HCT116 (cell line): ENCODE measurements around the gene CNTNAP5. TPM values are rescaled to one million over a fixed set of nuclear protein-coding genes. Genes with fewer than 3 reads are reported as not detected.

Experiments used
- ATAC-seq: fragments of 200-7000 bp; cut with Tn5 transposase; 2 replicates; pipeline ENCODE4 v1.9.1; 2020; ENCODE audit warnings: mild to moderate bottlenecking, moderate library complexity
- BruUV-seq: library from RNA; stranded (reverse); fragments of 400-500 nt; replicated peaks from 2 replicates; lab custom pipeline; 2021; lab: Mats Ljungman, UMichigan
- CTCF ChIA-PET: fragments of 300-600 bp; sonication (Branson Sonifier 250); formaldehyde crosslinking; loops from one replicate; lab custom pipeline; 2021; ENCODE audit warnings: antibody characterized with exemption; lab: Charles Lee
- POLR2A ChIA-PET: fragments of 300-600, 350-600 bp; sonication (Branson Sonifier 250); formaldehyde crosslinking; loops from one replicate; lab custom pipeline; 2021; ENCODE audit warnings: antibody characterized with exemption; lab: Charles Lee
- RAD21 ChIA-PET, 2 experiments: fragments of 300-600 bp; sonication (Branson Sonifier 250); formaldehyde crosslinking; loops; one replicate each; lab custom pipeline; 2023; ENCODE audit warnings: low total read pairs in 2 of 2; ENCODE audit not compliant: uncharacterized antibody in 2 of 2, unreplicated experiment in 2 of 2, low non-redundant PET in 1 of 2; lab: Charles Lee
- DNase-seq: peaks from one replicate; pipeline ENCODE4 v3.0.0-alpha.2; 2010; ENCODE audit warnings: low read depth, low spot score
- H2AFZ ChIP-seq: fragments of 200-600 bp; shearing (Covaris generic), sonication (generic); 2 replicates; pipeline ENCODE4 v1.6.1; 2017; ENCODE audit warnings: low read depth, mixed run types, mixed read lengths, antibody characterized with exemption, low read length; ENCODE audit not compliant: poor library complexity, severe bottlenecking
- H3K27ac ChIP-seq: 2 replicates; pipeline ENCODE4 v1.5.1; 2012; ENCODE audit warnings: low read depth, low read length
- H3K27me3 ChIP-seq: fragments of 200-600 bp; sonication (generic); 2 replicates; pipeline ENCODE4 v1.6.1; 2016; ENCODE audit warnings: mixed run types, low read length, mixed read lengths; ENCODE audit not compliant: insufficient read depth
- H3K36me3 ChIP-seq, 2 experiments: fragments of 200-500 bp in 1 of 2; fragments of 200-600 bp in 1 of 2; sonication (Bioruptor generic) in 1 of 2; sonication (generic) in 1 of 2; 2 replicates each; pipeline versions ENCODE4 v1.5.1 to v1.6.1; 2014 to 2016; ENCODE audit warnings: low read length in 2 of 2, inconsistent platforms in 1 of 2, mixed read lengths in 1 of 2, mixed run types in 1 of 2; ENCODE audit not compliant: insufficient read depth in 2 of 2, control insufficient read depth in 1 of 2
- H3K4me1 ChIP-seq, 2 experiments: fragments of 200-600 bp in 1 of 2; sonication (generic) in 1 of 2; 2 replicates each; pipeline versions ENCODE4 v1.5.1 to v1.6.1; 2012 to 2017; ENCODE audit warnings: low read length in 2 of 2, inconsistent platforms in 1 of 2, mild to moderate bottlenecking in 1 of 2, mixed read lengths in 1 of 2, mixed run types in 1 of 2, moderate library complexity in 1 of 2; ENCODE audit not compliant: insufficient read depth in 2 of 2, control insufficient read depth in 1 of 2
- H3K4me2 ChIP-seq: fragments of 200-600 bp; sonication (generic); 2 replicates; pipeline ENCODE4 v1.6.1; 2017; ENCODE audit warnings: mixed run types, low read length, mixed read lengths
- H3K4me3 ChIP-seq, 2 experiments: fragments of 200-600 bp in 1 of 2; sonication (generic) in 1 of 2; replicated peaks in 1 of 2; 2 replicates each; pipeline ENCODE4 v1.5.1; 2011 to 2016; ENCODE audit warnings: low read length in 2 of 2, control low read depth in 1 of 2, low read depth in 1 of 2, mild to moderate bottlenecking in 1 of 2, mixed read lengths in 1 of 2, mixed run types in 1 of 2
- H3K79me2 ChIP-seq: fragments of 200-600 bp; sonication (generic); 2 replicates; pipeline ENCODE4 v1.6.1; 2017; ENCODE audit warnings: mild to moderate bottlenecking, mixed run types, low read length, moderate library complexity, mixed read lengths; ENCODE audit not compliant: insufficient read depth
- H3K9ac ChIP-seq: fragments of 200-600 bp; sonication (generic); 2 replicates; pipeline ENCODE4 v1.6.1; 2016; ENCODE audit warnings: low read length, mixed read lengths
- H3K9me2 ChIP-seq: fragments of 200-600 bp; sonication (generic), shearing (Covaris generic); 2 replicates; pipeline ENCODE4 v1.6.1; 2017; ENCODE audit warnings: mixed run types, mild to moderate bottlenecking, moderate library complexity; ENCODE audit not compliant: insufficient read depth
- H3K9me3 ChIP-seq, 2 experiments: fragments of 200-500 bp in 1 of 2; fragments of 200-600 bp in 1 of 2; sonication (Bioruptor generic) in 1 of 2; sonication (generic) in 1 of 2; 2 replicates each; pipeline ENCODE4 v1.6.1; 2014 to 2017; ENCODE audit warnings: low read length in 2 of 2, mixed read lengths in 2 of 2, inconsistent platforms in 1 of 2, low read depth in 1 of 2, mild to moderate bottlenecking in 1 of 2, mixed run types in 1 of 2, moderate library complexity in 1 of 2; ENCODE audit not compliant: control insufficient read depth in 1 of 2, insufficient read depth in 1 of 2
- H4K20me1 ChIP-seq: fragments of 200-600 bp; sonication (generic), shearing (Covaris generic); 2 replicates; pipeline ENCODE4 v1.6.1; 2017; ENCODE audit warnings: mixed run types, mild to moderate bottlenecking, moderate library complexity; ENCODE audit not compliant: insufficient read depth
- ATF3 ChIP-seq: IDR thresholded peaks from 2 replicates; pipeline ENCODE4 v1.6.1; 2012
- CBX3 ChIP-seq: IDR thresholded peaks from 2 replicates; pipeline ENCODE4 v1.6.1; 2012; ENCODE audit warnings: low read depth
- CEBPB ChIP-seq: IDR thresholded peaks from 2 replicates; pipeline ENCODE4 v1.6.1; 2012; ENCODE audit warnings: low read depth
- CTCF ChIP-seq, 3 experiments: fragments of 200-600 bp in 1 of 3; sonication (generic) in 1 of 3; IDR thresholded peaks in 2 of 3; conservative IDR thresholded peaks in 1 of 3; 2 replicates each; pipeline ENCODE4 v1.5.1; 2012 to 2017; ENCODE audit warnings: low read depth in 2 of 3, low read length in 2 of 3, antibody characterized with exemption in 1 of 3, borderline replicate concordance in 1 of 3, control low read depth in 1 of 3, mild to moderate bottlenecking in 1 of 3, mixed read lengths in 1 of 3, mixed run types in 1 of 3, moderate library complexity in 1 of 3; ENCODE audit not compliant: insufficient read depth in 1 of 3
- EGR1 ChIP-seq: IDR thresholded peaks from 2 replicates; pipeline ENCODE4 v1.6.1; 2012; ENCODE audit warnings: low read depth
- FOSL1 ChIP-seq: IDR thresholded peaks from 2 replicates; pipeline ENCODE4 v1.6.1; 2012; ENCODE audit warnings: low read depth
- MAX ChIP-seq: IDR thresholded peaks from 2 replicates; pipeline ENCODE4 v1.6.1; 2012
- POLR2A ChIP-seq: IDR thresholded peaks from 2 replicates; pipeline ENCODE4 v1.7.0; 2011; ENCODE audit warnings: borderline replicate concordance; ENCODE audit not compliant: insufficient read depth, insufficient read length; ENCODE audit errors: extremely low read depth
- RAD21 ChIP-seq: IDR thresholded peaks from 2 replicates; pipeline ENCODE4 v1.6.1; 2012; ENCODE audit warnings: low read depth, mild to moderate bottlenecking
- SIN3A ChIP-seq: IDR thresholded peaks from 2 replicates; pipeline ENCODE4 v1.6.1; 2012; ENCODE audit warnings: low read depth
- SP1 ChIP-seq: IDR thresholded peaks from 2 replicates; pipeline ENCODE4 v1.6.1; 2012; ENCODE audit warnings: low read depth
- SRF ChIP-seq: IDR thresholded peaks from 2 replicates; pipeline ENCODE4 v1.6.1; 2012; ENCODE audit warnings: low read depth
- TCF7L2 ChIP-seq: IDR thresholded peaks from 2 replicates; pipeline ENCODE4 v1.7.0; 2011; ENCODE audit warnings: borderline replicate concordance, inconsistent platforms; ENCODE audit not compliant: insufficient read depth, insufficient read length; ENCODE audit errors: extremely low read depth
- YY1 ChIP-seq: IDR thresholded peaks from 2 replicates; pipeline ENCODE4 v1.6.1; 2011; ENCODE audit warnings: low read length, low read depth, moderate library complexity, mild to moderate bottlenecking; ENCODE audit not compliant: insufficient replicate concordance; ENCODE audit errors: extremely low read depth
- ZBTB33 ChIP-seq: IDR thresholded peaks from 2 replicates; pipeline ENCODE4 v1.6.1; 2011; ENCODE audit warnings: mild to moderate bottlenecking, low read length, moderate library complexity; ENCODE audit not compliant: insufficient replicate concordance; ENCODE audit errors: extremely low read depth
- ZFX ChIP-seq: fragments of 450-650 bp; IDR thresholded peaks from 2 replicates; pipeline ENCODE4 v1.6.1; 2017
- ZNF274 ChIP-seq: fragments of 200-500 bp; sonication (Bioruptor generic); IDR thresholded peaks from 2 replicates; pipeline ENCODE4 v1.6.1; 2014; ENCODE audit warnings: mild to moderate bottlenecking, low read depth, low read length, inconsistent platforms
- intact Hi-C: fragments of 100-400 bp; cut with micrococcal nuclease; formaldehyde crosslinking; loops from 2 replicates; pipeline ENCODE4 v1.10.0; 2022
- total RNA-seq: library from RNA; stranded (reverse); gene quantifications from one replicate; pipeline ENCODE4 v1.2.1, GENCODE V29; 2021; ENCODE audit not compliant: unreplicated experiment
- TF ChIP-seq, protein P1 (sequence below): IDR thresholded peaks from 2 replicates; pipeline ENCODE4 v1.6.1; 2012; ENCODE audit warnings: low read depth

The CNTNAP5 gene
- total RNA-seq, 1 experiment from 2014 or later = not detected

- POLR2A ChIA-PET = no interaction called here
- ATAC-seq (no peak), DNase-seq (no peak)
- Histone ChIP-seq H2AFZ (no peak overlapping the region), H3K9me2 (no peaks in the 10 kb centered on the region), H3K9ac (no peak overlapping the region), H3K4me3 (no peak overlapping the region), H3K79me2 (no peaks in the 10 kb centered on the region), H3K27ac (no peak overlapping the region), H3K4me1 (no peaks in the 10 kb centered on the region), H3K9me3 (peaks cover 14 to 34% of the 10 kb centered on the region in 2 experiments; a peak in 2 of 4 replicates), H3K4me2 (no peak overlapping the region), H4K20me1 (no peaks in the 10 kb centered on the region), H3K36me3 (no peaks in the 10 kb centered on the region), H3K27me3 (no peaks in the 10 kb centered on the region)
- CTCF ChIA-PET = no interaction called here
- no peak for TF ChIP-seq ZFX
- TF ChIP-seq FOSL1 = no peak
- TF ChIP-seq CTCF (IDR thresholded peaks at IDR 0.05 in 2 of 3, conservative IDR thresholded peaks at IDR 0.05 in 1 of 3; ENCODE audit: borderline replicate concordance in 1 of 3, insufficient read depth in 1 of 3, low read depth in 2 of 3, low read length in 2 of 3) = no peak
- TF ChIP-seq RAD21 = no peak
- no peak for TF ChIP-seq EGR1
- TF ChIP-seq SRF = no peak
- TF ChIP-seq YY1 = no peak
- TF ChIP-seq SP1 = no peak
- TF ChIP-seq MAX = no peak
- no peak for TF ChIP-seq ATF3
- TF ChIP-seq CBX3 = no peak
- TF ChIP-seq CEBPB = no peak
- TF ChIP-seq, protein P1, sequence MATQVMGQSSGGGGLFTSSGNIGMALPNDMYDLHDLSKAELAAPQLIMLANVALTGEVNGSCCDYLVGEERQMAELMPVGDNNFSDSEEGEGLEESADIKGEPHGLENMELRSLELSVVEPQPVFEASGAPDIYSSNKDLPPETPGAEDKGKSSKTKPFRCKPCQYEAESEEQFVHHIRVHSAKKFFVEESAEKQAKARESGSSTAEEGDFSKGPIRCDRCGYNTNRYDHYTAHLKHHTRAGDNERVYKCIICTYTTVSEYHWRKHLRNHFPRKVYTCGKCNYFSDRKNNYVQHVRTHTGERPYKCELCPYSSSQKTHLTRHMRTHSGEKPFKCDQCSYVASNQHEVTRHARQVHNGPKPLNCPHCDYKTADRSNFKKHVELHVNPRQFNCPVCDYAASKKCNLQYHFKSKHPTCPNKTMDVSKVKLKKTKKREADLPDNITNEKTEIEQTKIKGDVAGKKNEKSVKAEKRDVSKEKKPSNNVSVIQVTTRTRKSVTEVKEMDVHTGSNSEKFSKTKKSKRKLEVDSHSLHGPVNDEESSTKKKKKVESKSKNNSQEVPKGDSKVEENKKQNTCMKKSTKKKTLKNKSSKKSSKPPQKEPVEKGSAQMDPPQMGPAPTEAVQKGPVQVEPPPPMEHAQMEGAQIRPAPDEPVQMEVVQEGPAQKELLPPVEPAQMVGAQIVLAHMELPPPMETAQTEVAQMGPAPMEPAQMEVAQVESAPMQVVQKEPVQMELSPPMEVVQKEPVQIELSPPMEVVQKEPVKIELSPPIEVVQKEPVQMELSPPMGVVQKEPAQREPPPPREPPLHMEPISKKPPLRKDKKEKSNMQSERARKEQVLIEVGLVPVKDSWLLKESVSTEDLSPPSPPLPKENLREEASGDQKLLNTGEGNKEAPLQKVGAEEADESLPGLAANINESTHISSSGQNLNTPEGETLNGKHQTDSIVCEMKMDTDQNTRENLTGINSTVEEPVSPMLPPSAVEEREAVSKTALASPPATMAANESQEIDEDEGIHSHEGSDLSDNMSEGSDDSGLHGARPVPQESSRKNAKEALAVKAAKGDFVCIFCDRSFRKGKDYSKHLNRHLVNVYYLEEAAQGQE = no peak
- TF ChIP-seq POLR2A = no peak
- TF ChIP-seq SIN3A = no peak
- TF ChIP-seq TCF7L2 = no peak
- no peak for TF ChIP-seq ZNF274
- no peak for TF ChIP-seq ZBTB33
- intact Hi-C loops = no loop called here
- RAD21 ChIA-PET = no interaction called here
- BruUV-seq = no TSS peak
These were observed 111.0 kb downstream of the CNTNAP5 start for GRCh38 chr2:124136110-124136509.
